Caco-2 (cell line): ENCODE data around the gene PHACTR1. TPM values are rescaled to one million over a fixed set of nuclear protein-coding genes. Genes with fewer than 3 reads are reported as not detected.

Experiments used
- BruUV-seq: library from RNA; stranded (reverse); fragments of 400-500 nt; replicated peaks from 2 replicates; lab custom pipeline; 2021; lab: Mats Ljungman, UMichigan
- CTCF ChIA-PET: fragments of 300-600 bp; sonication (Branson Sonifier 250); formaldehyde crosslinking; loops from one replicate; lab custom pipeline; 2022; ENCODE audit warnings: antibody characterized with exemption; lab: Charles Lee
- POLR2A ChIA-PET: fragments of 300-600 bp; sonication (Branson Sonifier 250); formaldehyde crosslinking; loops from one replicate; lab custom pipeline; 2022; ENCODE audit warnings: antibody characterized with exemption; lab: Charles Lee
- DNase-seq, 2 experiments: peaks; one replicate each; pipeline versions ENCODE4 v3.0.0 to v3.0.0-alpha.2; 2020 to 2022
- H3K27me3 ChIP-seq: replicated peaks from 2 replicates; pipeline ENCODE4 v1.6.0; 2011; ENCODE audit warnings: low read length; ENCODE audit not compliant: control insufficient read depth, insufficient read depth
- H3K36me3 ChIP-seq: 2 replicates; pipeline ENCODE4 v1.5.1; 2011; ENCODE audit warnings: low read length; ENCODE audit not compliant: control insufficient read depth, insufficient read depth
- H3K4me1 ChIP-seq: fragments of 250-450 bp; sonication (Bioruptor Pico); 2 replicates; pipeline ENCODE4 v1.5.1; 2020; ENCODE audit warnings: mild to moderate bottlenecking
- H3K4me3 ChIP-seq: 2 replicates; pipeline ENCODE4 v1.5.1; 2011; ENCODE audit warnings: low read depth, mild to moderate bottlenecking, control low read depth, low read length
- H3K9me3 ChIP-seq: fragments of 250-450 bp; sonication (Bioruptor Pico); 2 replicates; pipeline ENCODE4 v1.5.1; 2020; ENCODE audit warnings: mild to moderate bottlenecking, moderate library complexity
- H3K27ac Mint-ChIP-seq: one replicate; pipeline ENCODE4 v1.8.0; 2022; ENCODE audit warnings: mixed read lengths; ENCODE audit not compliant: unreplicated experiment
- H3K27me3 Mint-ChIP-seq: one replicate; pipeline ENCODE4 v1.8.0; 2022; ENCODE audit warnings: mixed read lengths; ENCODE audit not compliant: insufficient read depth, unreplicated experiment
- H3K36me3 Mint-ChIP-seq: one replicate; pipeline ENCODE4 v1.8.0; 2022; ENCODE audit warnings: mild to moderate bottlenecking, mixed read lengths; ENCODE audit not compliant: insufficient read depth, unreplicated experiment
- H3K4me1 Mint-ChIP-seq: one replicate; pipeline ENCODE4 v1.8.0; 2022; ENCODE audit warnings: low read depth, mixed read lengths; ENCODE audit not compliant: unreplicated experiment
- H3K4me3 Mint-ChIP-seq: one replicate; pipeline ENCODE4 v1.8.0; 2022; ENCODE audit warnings: mild to moderate bottlenecking, moderate library complexity, mixed read lengths; ENCODE audit not compliant: unreplicated experiment
- H3K9me3 Mint-ChIP-seq: one replicate; pipeline ENCODE4 v1.8.0; 2022; ENCODE audit warnings: mixed read lengths; ENCODE audit not compliant: unreplicated experiment
- intact Hi-C: fragments of 100-400 bp; cut with micrococcal nuclease; formaldehyde crosslinking; loops from one replicate; pipeline ENCODE4 v1.10.0; 2022; ENCODE audit not compliant: unreplicated experiment
- total RNA-seq: library from RNA; stranded (reverse); gene quantifications from 2 replicates; pipeline ENCODE4 v1.2.3, GENCODE V29; 2022
- TF ChIP-seq, protein P1 (sequence below), 2 experiments: fragments of 200-600 bp in 1 of 2; IDR thresholded peaks; 1 replicate in 1 of 2; 2 replicates in 1 of 2; pipeline versions ENCODE4 v1.5.1 to v1.8.0; 2011 to 2022; ENCODE audit warnings: antibody characterized with exemption in 1 of 2, control low read depth in 1 of 2, inconsistent platforms in 1 of 2, low read depth in 1 of 2, low read length in 1 of 2, mild to moderate bottlenecking in 1 of 2, moderate library complexity in 1 of 2; ENCODE audit not compliant: insufficient read depth in 1 of 2, severe bottlenecking in 1 of 2, unreplicated experiment in 1 of 2

The PHACTR1 gene
- total RNA-seq, 1 experiment from 2014 or later = 0.41 TPM

DNA sequence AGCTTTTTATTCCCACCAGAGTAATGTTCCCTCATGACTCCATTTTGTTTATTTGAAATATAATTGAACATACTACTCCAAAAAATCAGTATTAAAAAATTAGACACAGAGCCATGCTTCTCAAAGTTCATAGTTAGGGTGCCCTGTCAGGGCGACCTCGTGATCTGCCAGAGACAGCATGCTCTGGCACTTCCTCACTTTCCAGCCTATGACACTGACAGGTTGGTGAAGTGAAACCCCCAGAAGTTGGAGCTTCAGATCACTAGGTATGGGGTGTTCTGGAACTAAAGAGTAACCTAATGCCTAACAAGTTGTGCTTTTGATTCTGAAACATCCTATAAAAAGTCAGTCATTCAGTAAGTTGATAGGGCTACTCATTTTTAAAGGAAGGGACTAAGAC lies 518.8 kb downstream of the PHACTR1 start:
- Mint-ChIP-seq H3K4me3 (no peak overlapping the region), H3K4me1 (no peaks in the 10 kb centered on the region), H3K36me3 (no peaks in the 10 kb centered on the region), H3K27ac (no peak overlapping the region), H3K27me3 (no peaks in the 10 kb centered on the region), H3K9me3 (no peaks in the 10 kb centered on the region)
- intact Hi-C loops = no loop called here
- ChIA-PET POLR2A (no interaction called here), CTCF (no interaction called here)
- TF ChIP-seq, protein P1, sequence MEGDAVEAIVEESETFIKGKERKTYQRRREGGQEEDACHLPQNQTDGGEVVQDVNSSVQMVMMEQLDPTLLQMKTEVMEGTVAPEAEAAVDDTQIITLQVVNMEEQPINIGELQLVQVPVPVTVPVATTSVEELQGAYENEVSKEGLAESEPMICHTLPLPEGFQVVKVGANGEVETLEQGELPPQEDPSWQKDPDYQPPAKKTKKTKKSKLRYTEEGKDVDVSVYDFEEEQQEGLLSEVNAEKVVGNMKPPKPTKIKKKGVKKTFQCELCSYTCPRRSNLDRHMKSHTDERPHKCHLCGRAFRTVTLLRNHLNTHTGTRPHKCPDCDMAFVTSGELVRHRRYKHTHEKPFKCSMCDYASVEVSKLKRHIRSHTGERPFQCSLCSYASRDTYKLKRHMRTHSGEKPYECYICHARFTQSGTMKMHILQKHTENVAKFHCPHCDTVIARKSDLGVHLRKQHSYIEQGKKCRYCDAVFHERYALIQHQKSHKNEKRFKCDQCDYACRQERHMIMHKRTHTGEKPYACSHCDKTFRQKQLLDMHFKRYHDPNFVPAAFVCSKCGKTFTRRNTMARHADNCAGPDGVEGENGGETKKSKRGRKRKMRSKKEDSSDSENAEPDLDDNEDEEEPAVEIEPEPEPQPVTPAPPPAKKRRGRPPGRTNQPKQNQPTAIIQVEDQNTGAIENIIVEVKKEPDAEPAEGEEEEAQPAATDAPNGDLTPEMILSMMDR (IDR thresholded peaks at IDR 0.05; ENCODE audit: insufficient read depth in 1 of 2, low read depth in 1 of 2, low read length in 1 of 2, severe bottlenecking in 1 of 2, unreplicated experiment in 1 of 2) = no peak
- H3K36me3 ChIP-seq = no peaks in the 10 kb centered on the region
- no peak for DNase-seq
- H3K4me3 ChIP-seq = no peak overlapping the region
- H3K9me3 ChIP-seq = no peaks in the 10 kb centered on the region
- no peaks in the 10 kb centered on the region for H3K27me3 ChIP-seq
- no peaks in the 10 kb centered on the region for H3K4me1 ChIP-seq
- no TSS peak for BruUV-seq

DNA sequence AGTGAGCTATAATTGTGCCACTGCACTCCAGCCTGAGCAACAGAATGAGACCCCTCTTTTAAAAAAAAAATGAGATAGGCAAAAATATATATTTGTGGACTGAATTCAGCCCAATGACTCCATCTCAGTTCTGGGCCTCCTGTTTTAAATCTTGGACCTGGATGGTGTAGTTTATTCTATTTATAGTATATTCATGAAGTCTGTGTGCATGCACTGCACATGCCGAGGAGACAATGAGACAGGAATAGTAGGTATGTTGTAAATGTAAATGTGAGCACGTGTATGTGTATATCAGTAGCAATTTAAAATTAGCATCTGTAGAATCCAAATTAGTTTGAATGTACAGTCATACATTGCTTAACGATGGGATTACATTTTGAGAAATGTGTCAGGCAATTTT lies 520.8 kb downstream of the PHACTR1 start:
- POLR2A ChIA-PET = no interaction called here
- no peaks in the 10 kb centered on the region for H3K36me3 ChIP-seq

DNA sequence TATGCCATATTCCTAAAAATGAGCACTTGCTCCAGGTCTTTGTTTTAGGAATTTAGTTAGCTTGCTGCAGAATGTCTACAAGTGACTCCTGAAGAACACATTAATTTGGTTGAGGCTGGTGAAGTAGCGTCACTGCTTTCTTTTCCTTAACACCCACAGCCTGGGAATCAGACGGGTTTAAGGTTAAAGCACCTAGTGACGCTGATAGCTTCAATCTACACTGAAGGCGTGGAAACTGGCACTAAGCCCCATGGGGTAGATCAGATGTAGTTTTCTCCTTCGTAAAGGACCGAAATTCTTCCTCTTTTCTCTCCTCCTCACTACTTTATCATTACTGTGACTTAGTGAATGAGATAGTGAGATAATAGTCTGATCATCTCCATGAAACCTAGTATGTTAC lies 521.5 kb downstream of the PHACTR1 start:
- ChIA-PET CTCF (no interaction called here), POLR2A (no interaction called here)
- Histone ChIP-seq H3K4me3 (no peak overlapping the region), H3K27me3 (no peaks in the 10 kb centered on the region), H3K4me1 (0 out of 2 replicates have a peak, but pooled peaks cover 5% of the 10 kb centered on the region), H3K9me3 (no peaks in the 10 kb centered on the region), H3K36me3 (no peaks in the 10 kb centered on the region)
- H3K4me3 Mint-ChIP-seq = no peak overlapping the region
- H3K9me3 Mint-ChIP-seq = no peaks in the 10 kb centered on the region
- no peak overlapping the region for H3K27ac Mint-ChIP-seq
- peaks cover 8% of the 10 kb centered on the region for H3K4me1 Mint-ChIP-seq
- no peak for DNase-seq
- TF ChIP-seq, protein P1 (IDR thresholded peaks at IDR 0.05; ENCODE audit: insufficient read depth in 1 of 2, low read depth in 1 of 2, low read length in 1 of 2, severe bottlenecking in 1 of 2, unreplicated experiment in 1 of 2) = no peak
- BruUV-seq = no TSS peak
- H3K36me3 Mint-ChIP-seq = no peaks in the 10 kb centered on the region
- intact Hi-C loops = no loop called here
- no peaks in the 10 kb centered on the region for H3K27me3 Mint-ChIP-seq

More for the DNA sequence above, 520.8 kb downstream of the PHACTR1 start:
- CTCF ChIA-PET = no interaction called here
- no TSS peak for BruUV-seq
- Mint-ChIP-seq H3K36me3 (no peaks in the 10 kb centered on the region), H3K27ac (no peak overlapping the region), H3K27me3 (no peaks in the 10 kb centered on the region), H3K4me1 (peaks cover 1% of the 10 kb centered on the region), H3K4me3 (no peak overlapping the region), H3K9me3 (no peaks in the 10 kb centered on the region)
- DNase-seq = no peak
- Histone ChIP-seq H3K4me1 (no peaks in the 10 kb centered on the region), H3K9me3 (no peaks in the 10 kb centered on the region), H3K4me3 (no peak overlapping the region), H3K27me3 (no peaks in the 10 kb centered on the region)
- intact Hi-C loops = no loop called here
- TF ChIP-seq, protein P1 (IDR thresholded peaks at IDR 0.05; ENCODE audit: insufficient read depth in 1 of 2, low read depth in 1 of 2, low read length in 1 of 2, severe bottlenecking in 1 of 2, unreplicated experiment in 1 of 2) = no peak
